Measurements from ENCODE around the gene PALB2.

The PALB2 gene

DNA sequence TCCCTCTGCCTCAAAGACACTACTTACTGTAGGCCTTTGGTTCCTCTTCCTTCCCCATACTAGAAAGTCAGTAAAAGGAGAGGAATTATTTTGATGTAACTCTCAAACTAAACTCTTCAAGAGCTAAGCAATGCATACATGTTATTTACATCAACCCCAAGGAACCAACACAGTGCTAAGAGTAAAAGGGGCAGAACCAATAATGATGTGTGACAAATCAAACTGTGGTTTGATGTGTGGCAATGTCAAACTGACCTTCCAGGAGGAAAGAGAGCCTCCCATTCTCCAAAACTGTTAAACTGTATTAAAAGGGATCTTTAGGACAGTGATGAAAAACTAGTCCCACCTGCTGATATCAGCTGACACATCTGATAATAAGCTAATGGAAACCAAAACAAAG, 60.7 kb downstream of the PALB2 start:
- DNase-seq: no peak

DNA sequence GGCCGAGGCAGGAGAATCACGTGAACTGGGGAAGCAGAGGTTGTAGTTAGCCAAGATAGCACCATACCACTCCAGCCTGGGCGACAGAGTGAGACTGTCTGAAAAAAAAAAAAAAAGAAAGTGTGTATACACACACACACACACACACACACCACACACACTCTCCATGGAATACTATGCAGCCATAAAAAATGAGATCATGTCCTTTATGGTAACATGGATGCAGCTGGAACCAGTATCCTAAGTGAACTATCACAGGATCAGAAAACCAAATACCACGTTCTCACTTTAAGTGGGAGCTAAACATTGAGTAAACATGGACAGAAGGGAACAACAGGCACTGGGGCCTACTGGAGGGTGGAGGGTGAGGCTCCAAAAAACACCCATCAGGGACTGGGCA, 61.7 kb downstream of the PALB2 start:
- no peak for DNase-seq

DNA sequence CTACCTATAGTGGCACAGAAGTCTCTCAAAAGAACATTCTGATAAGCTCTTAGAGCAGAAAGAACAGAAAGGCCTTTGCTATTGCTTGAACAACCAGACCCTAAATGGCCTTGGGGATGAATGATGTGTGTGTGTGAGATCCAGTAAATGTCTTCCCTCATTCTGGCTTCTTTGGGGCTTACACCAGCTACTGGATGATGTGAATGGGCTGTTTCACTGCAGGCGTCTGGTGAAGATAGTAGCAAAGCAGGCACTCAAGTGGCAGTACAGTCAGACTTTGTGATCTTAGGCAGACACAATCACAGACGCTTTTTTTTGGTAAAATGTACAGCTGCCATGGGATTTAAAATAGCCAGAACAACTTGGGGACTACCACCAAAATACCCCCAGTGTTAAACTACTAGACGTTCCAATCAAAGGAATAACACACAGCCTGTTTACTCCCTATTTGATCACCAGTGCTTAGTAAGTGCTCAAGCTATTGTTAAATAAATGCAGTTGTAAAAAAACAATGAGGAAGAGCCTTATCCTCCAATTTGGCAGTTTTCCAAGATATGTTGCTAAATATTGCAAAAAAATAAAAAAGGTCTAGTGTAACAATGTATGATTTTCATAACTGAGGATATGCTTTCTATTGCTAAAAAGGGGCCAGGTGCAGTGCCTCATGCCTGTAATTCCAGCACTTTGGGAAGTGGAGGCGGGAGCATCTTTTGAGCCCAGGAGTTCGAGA, 62.8 kb downstream of the PALB2 start:
- no peak for DNase-seq

DNA sequence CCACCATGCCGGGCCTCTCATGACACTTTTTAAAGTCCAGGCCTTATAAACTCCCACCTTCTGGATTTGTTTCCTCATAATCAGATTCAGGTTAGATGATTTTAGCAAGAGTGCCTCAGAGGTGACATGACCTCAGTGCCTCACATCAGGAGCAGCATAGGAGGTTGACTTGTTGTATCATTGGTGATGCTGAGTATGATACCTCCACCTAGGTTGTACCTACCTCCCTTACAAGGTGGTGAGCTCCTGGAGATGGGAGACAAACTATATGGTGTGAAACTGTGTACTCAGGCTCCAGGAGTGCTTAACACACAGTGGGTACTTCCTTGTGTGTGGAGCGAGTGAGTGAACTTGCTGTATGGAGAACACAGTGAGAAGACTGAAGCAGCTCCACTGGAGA, 63.6 kb downstream of the PALB2 start:
- DNase-seq: no peak

DNA sequence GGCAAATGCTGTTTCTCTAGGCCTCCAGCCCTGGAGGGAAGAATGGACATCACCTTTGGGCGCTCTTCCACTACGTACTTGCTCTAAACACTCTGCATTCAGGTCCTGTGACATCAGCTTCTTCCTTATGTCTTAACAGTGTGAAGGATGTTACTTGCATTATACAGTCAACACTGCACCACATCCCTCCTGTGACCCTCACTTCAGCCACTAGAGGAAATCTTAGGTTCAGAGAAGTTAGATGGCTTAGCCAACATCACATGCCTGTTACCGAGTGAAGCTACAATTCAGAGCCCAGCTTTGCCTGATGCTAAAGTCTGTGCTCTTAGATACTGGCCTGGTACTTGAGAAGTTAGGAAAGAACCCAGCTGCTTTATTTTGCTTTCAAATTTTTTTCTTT, 65.3 kb downstream of the PALB2 start:
- DNase-seq: no peak

DNA sequence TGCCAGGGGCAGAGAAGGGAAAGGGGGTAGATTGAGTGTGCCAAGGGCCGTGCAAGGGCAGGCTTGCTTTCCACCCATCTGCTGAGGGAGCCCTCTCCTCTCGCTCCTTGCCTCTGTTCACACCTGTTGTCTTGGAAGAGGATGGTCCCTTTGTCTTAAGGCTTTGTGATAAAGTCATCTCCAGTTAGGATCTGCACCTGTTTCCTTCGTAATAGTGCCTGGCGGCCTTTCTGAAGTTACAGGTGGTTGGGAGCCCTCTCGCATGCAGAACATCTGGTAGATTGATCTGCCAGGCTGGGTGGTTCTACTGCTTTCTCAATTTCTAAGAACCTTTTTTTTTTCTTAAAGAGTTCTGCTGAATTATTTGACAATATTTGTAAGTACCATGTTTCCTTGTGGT, 67.3 kb downstream of the PALB2 start:
- DNase-seq: no peak

DNA sequence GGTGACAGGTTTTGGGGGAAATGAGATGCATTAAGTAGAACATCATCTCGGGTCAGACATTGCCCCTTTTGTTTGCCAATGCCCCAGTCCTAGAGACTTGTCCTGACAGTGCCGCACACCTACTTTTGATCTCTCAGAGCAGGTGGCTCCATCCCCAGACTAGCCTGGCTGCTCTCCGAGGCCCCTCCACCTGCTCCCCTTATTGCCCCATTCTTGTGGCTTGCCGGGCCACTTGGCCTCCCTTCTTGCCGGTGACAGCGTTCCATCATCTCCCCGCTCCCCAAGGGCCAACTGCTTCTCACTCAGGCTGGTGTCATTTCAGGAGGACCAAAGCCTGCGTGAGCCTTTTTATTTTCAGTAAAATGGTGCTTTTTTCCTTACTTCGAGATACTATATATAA, 68.7 kb downstream of the PALB2 start:
- no peak for DNase-seq

DNA sequence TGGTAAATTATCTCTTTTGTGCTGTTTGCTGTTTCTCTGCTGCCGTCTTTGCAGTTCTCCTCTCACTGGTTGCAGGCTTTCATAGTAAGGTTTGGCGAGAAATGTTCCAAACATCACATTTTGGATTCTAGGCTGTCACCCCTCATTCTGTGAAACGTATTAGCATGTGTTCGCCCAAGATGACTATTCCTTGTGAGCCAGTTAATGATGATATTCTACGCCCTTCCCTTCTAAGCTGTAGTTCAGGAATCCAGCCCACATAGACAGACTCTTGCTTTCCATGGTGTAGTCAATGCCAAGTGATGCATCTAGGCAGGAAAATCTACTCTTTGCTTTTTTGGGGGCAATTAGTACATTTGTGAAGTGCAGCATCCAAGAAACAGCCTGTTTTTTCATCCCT, 69.2 kb downstream of the PALB2 start:
- DNase-seq: no peak

DNA sequence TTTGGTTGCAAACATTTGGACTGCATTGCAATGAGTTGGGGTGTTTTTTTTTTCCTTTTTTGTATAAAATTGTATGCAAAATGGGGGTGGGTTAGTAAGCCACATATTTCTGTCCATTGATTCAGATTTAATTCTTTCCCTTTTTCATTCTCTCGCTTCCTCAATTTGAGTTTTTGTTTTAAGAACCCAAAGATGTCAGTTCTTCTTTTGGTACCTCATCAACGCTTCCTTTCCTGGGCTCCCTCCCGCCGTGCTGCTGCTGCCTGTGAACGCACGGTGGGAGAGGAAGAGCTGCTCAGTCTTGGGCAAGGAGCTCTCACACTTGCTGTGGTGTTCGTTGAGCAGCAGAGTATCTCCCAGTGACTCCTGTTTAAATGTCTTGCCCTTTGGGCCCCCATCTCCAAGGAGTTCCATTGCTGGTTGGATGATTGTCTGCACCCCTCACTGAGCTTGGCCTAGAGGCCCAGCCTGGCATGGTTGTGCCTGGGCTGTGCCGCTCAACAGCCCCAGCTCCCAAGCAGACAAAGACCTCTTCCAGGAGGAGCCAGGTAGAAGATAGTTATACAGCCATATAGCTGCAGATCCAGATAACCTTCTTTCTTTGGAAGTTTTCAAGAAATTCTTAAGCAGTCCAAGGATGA, 70.0 kb downstream of the PALB2 start:
- no peak for DNase-seq

DNA sequence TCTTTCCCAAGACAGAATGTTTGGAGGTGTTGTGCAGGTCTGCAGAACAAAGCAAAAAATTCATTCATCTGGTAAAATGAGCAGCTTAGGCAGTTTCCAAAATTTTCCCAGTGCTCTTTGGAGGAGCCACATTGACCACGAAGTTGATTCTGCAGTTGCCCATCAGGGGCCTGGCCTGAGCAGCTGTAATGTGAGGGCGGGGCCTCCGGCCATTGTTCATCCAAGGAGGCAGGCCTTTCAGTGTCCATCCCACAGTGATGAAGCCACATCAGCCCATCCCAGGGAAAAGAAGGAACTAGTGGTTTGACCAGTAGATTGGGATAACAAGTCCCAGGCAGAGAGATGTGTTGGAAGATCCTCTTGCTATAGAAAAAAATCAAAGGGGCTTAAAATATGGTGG, 73.5 kb downstream of the PALB2 start:
- no peak for DNase-seq

DNA sequence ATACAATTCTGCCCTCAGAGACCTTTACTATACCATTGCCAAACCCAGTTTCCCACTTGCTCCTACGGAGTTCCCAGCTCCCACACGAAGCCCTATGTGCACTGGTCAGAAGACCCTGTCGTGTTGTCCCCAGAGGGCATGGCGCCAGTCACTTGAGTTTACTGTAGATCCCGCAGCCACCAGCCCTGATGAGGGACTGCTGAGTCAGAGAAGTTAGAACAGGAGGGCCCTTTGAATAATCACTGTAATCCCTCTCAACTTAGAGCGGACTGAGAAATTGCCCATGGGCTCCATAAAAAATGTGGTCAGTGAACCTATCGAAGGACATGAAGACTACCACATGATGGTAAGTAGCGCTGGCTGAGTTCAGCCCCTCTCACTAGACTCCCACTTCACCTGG, 74.4 kb downstream of the PALB2 start:
- DNase-seq: no peak

DNA sequence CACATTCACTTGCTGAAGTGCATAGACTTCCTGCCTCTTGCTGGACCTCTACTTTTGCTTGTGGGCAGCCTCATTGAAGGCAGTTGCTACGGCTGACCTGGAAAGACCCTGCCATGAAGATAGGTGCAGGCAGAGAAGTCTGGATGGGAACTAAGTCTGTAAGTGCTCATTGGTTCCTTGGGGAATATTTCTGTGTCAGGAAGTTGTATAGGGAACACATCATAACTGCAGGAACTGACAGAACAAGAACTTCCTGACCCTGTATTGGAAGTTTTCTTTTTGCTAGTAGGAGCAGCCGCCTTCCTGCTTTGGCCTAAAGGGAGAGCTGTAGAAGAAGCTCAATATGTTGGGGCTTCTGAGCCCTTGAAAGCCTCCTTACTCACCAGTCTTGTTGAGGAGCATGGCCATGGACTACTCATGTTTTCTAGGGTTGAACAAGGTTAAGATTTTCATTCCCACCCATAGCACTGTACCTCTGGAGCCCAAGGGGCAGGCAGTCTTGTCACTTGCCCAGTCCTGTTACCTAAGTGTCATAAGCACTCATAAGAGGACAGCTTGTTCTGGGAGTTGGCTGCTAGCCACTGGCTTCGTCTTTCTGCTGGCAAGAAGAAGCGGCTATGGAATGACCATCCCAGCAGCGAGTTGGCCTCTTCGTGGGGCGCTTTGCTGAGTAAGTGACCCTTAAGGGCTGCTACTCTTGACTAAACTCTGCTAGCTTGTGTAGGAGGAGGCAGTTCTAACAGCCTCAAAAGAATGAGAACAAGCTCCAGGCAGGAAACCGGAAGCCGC, 76.3 kb downstream of the PALB2 start:
- no peak for DNase-seq

DNA sequence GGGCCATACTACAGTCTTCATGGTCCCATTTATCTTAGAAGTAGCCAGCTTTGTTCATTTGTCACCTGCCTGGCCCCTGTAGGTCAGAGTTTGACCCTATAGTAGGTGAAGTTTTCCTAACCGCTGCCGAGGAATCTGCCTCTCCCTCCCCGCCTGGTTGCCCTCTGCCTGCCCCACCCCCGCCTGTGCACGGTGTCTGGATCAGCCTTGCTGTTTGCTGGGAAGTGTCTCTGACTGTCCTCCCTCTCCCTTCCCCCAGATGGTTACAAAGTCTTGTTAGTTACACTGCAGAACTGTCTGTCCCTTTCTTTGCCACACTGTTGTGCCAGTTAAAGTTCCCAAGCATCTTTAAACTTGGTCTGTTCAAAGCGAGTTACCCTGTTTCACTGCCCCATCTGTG, 77.9 kb downstream of the PALB2 start:
- no peak for DNase-seq

DNA sequence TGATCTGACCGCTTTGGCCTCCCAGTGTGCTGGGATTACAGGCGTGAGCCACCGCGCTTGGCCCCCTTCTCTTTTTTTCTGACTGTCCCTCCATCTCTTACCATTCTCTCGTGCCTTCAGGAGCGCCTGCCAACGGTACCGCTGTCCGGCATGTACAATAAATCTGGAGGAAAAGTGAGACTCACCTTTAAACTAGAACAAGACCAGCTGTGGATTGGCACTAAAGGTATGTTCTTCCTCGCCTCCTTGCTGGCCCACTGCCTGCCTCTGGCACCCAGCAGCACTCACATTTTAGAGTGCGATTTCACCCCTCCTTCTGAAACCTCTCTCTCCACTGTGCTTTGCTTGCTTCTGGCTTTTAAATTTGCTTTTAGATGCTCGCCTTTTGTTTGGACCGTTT, 78.6 kb downstream of the PALB2 start:
- DNase-seq: no peak

DNA sequence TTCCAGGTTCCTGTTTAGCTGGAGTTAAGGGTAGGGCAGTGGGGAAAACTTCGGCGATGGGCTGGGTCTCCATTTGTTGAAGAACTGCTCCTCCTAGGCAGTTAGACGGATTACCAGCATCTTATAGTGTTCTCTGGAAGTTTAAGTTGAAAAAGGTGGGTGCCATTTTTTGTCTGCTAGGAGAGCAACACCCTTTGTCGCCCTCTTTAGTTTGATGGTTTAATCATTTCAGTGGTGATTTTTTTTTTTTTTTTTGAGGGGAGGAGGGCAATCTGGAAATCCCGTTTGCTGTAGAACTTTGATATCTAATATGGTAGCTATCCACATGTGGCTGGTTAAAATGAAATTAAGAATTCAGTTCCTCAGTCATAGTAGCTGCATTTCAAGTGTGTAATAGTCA, 79.5 kb downstream of the PALB2 start:
- DNase-seq: no peak

DNA sequence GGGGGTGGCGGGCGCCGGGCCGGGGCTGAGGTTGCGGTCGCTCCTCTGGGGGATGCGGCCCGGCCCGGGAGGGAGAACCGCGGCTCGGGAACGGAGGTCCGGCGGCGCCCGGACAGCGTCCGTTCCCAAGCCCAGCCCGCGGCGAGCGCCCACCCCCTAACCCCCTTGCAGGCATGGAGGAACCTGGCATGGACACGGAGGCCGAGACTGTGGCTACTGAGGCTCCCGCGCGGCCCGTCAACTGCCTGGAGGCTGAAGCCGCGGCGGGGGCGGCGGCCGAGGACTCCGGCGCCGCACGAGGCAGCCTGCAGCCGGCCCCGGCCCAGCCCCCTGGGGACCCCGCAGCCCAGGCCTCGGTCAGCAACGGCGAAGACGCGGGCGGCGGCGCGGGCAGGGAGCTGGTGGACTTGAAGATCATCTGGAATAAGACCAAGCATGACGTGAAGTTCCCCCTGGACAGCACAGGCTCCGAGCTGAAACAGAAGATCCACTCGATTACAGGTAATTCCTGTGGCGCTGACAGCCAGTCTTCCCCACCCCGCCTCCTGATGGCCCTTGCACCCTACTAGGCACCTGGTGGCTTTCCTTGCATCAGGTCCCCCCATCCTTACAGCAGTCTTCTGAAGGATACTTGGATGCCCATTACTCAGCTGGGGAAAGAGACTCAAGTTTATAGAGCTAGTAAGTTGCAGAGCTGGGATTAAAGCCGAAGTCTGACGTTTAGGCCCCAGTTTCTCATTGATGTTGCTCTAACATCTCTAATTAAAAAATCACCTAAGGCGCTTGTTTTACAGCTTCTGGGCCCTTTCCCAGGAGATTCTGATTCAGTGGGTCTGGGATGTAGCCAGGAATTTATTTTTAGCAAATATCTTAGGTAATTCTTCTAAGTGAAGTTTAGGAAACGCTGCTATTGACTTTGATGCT, 83.1 kb downstream of the PALB2 start:
- DNase-seq: no peak

DNA sequence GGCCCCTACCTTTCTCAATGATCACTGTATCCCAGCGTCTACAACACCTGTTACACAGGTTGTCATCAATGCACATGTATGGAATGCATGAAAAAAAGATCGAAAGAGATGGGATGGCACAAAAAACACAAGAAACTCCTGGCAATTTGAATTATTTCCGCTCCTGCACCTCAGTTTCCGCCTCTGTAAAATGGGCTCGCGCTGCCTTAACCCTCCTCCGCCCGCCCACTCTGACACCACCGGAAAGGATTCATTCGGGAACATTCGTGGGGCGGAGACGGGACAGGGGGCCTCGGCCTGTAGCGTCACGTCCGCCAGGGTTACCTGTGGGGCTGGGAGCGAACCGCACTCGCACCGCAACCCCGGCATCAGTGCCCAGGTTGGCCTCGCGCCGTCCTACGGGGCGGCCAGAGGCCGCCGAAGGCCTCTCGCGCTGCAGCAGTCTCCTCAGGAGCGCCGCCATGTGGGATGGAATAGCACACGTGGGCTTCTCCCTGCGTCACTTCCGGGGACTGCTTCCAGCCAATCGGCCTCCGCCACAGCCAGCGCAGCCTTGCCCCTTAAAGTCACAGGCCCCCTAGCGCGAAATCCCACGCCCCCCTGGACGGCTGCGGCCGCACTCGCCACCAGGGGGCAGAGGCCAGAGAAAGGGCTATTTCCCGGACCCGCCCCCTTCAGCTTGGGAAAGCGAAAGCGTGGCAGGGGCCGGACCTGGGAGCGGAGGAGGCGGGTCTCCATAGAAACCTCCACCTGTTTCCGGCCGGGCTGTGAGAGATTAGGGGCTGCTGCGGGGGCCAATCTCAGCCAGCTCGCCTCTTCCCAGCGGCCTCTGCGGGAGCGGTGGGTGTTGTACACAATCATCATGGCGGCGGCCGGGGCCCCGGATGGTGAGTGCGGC, 84.0 kb downstream of the PALB2 start, which contains the start of the genes EARS2 and UBFD1:
Gene EARS2 (minus strand): TSS at position 470 of the 898 bp plus-strand sequence. CDS start 7 bp downstream, at position 463.
Gene UBFD1 (plus strand): TSS at position 847 of the 898 bp plus-strand sequence. CDS start 16 bp downstream, at position 863.
- DNase-seq: peak; percentile 100

DNA sequence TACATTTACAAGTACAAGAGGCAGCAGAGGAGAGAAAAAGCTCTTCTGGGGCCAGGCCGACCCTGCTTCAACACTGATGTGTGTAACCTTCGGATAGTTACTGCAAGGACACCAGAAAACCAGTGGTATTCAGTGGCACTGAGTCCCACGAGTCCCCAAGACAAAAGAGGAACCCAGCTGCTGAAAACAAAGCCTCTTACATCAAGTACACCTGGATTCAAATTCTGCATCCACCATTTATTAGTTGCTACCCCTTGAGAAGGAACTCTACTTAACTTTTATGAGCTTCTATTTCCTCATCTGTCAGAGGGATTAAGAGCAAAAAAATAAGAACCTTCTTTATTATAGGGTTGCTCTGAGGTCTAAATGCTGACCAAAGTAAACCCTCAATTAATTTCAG, 86.6 kb downstream of the PALB2 start:
- no peak for DNase-seq
